ENCODE data around the gene CSNK1E. TPM values are rescaled to one million over a fixed set of nuclear protein-coding genes. Genes with fewer than 3 reads are reported as not detected.

CSNK1E gene
- total RNA-seq, 1 experiment from 2014 or later, result 118 TPM

Other genes with a start within 250 kb of the CSNK1E start
- gene SLC16A8, start 233.2 kb downstream of the CSNK1E start, total RNA-seq (2014; rRNA removed; shearing (Covaris generic)), result not detected in 2 replicates
- not detected in 2 replicates for gene BAIAP2L2, start 206.7 kb downstream of the CSNK1E start, total RNA-seq (2014; rRNA removed; shearing (Covaris generic))
- 1.0 and 2.5 TPM in 2 replicates for gene PLA2G6, start 135.6 kb downstream of the CSNK1E start, total RNA-seq (2014; rRNA removed; shearing (Covaris generic))
- 45.7 and 52.1 TPM in 2 replicates for gene MAFF, start 115.4 kb downstream of the CSNK1E start, total RNA-seq (2014; rRNA removed; shearing (Covaris generic))
- gene TMEM184B, start 44.4 kb downstream of the CSNK1E start, total RNA-seq (2014; rRNA removed; shearing (Covaris generic)), result 22.0 and 23.8 TPM in 2 replicates
- gene KCNJ4, start 137.8 kb upstream of the CSNK1E start, total RNA-seq (2014; rRNA removed; shearing (Covaris generic)), result not detected in 2 replicates
- gene KDELR3, start 150.7 kb upstream of the CSNK1E start, total RNA-seq (2014; rRNA removed; shearing (Covaris generic)), result 15.4 and 26.1 TPM in 2 replicates
- gene DDX17, start 188.9 kb upstream of the CSNK1E start, total RNA-seq (2014; rRNA removed; shearing (Covaris generic)), result 277 and 362 TPM in 2 replicates

Measured in SJSA1 (cell line).